Pulmonary artery endothelial cell (primary cell): ENCODE data around the gene NPPC. TPM values are rescaled to one million over a fixed set of nuclear protein-coding genes. Genes with fewer than 3 reads are reported as not detected.
"Not testable (repeated sequence)": the region's sequence is repeated elsewhere in the genome, so short reads cannot be mapped to it uniquely, and the experiment has no call there.

Experiments
- DNase-seq: peaks from one replicate; pipeline ENCODE4 v3.0.0-alpha.2; 2011; ENCODE audit warnings: low read depth, low spot score
- total RNA-seq: library from RNA; depleted of rRNA; stranded (reverse); fragments of >200 nt; gene quantifications from 2 replicates; pipeline ENCODE4 v1.2.3, GENCODE V29; 2014

Gene NPPC
- total RNA-seq, 1 donor from 2014 or later: not detected

DNA sequence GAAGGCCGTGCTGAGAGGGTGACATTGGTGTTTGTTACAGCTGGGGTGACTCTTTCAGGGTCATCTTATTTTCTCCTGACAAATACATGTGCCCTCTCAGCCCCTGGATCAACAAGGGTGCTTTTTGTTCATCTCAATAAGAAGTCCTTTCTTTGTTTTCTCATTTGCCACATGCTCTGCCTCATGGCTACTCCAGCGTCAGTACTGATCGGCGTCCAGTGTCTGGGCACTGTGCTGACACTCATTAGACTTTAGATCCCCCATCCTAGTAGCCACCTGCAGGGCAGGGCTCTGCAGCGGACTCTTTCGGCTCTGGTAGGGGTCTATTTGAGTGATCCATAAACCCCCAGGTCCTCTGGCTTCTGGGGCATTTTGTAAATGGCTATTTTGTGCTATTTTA lies 38.4 kb downstream of the NPPC start:
- no peak for DNase-seq

DNA sequence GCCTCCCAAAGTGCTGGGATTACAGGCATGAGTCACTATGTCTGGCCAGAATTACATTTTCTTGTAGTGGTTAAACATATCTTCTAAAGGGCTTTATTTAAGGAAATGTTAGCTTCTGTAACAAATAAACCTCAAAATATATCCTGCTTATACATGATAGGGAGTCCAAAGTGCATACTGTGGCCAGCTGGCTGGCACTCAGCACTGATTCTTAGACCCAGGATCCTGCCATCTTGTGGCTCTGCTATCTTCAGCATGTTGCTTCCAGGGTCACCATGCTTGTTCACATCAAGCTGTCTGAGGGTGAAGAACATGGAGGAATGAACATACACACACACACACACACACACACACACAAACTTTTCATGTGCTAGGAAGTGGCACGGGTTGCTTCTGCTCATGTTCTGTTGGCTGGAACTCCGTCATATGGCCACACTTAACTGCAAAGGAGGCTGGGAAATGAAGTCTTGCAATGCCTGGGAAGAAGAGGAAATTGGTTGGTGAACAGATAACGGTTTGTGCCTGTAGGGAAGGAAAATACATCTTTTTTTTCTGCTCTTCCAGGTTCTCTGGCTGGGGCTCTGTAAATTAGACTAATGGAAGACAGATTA lies 40.0 kb downstream of the NPPC start:
- no peak for DNase-seq

DNA sequence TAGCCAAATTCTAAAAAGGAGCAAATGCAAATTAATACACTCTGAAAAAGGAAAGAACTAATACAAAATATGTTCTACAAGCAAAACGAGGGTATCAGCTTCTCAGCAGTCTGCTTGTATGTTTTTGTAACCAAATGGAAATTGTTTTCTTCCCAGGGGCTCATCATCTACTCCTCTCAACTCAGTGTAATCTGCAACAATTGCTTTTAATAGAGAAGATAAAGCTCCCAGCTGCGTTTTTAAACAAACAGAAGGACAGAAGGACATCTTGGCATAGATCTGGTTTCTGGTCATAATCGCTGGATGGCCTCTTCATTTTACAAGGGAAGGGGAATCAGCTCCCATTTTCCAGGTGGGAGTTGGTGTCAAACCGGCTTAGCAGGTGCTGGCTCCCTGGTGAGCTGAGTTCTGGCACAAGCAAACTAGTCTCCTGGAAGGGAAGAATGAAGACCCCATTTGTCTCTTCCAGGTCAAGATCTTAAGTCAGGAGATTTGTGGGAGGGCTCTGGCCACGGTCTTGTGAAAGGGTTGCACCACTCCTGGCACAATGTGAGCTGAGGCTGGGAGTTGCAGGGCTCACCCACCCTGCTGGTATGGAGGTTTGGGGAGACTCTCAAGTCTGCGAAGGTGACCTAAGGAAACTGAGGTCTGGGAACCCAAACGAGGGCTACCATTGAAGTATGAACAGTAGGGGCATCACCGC lies 41.6 kb downstream of the NPPC start:
- no peak for DNase-seq

GRCh38 chr2:231883468-231883881 lies 42.7 kb downstream of the NPPC start:
- no peak for DNase-seq

DNA sequence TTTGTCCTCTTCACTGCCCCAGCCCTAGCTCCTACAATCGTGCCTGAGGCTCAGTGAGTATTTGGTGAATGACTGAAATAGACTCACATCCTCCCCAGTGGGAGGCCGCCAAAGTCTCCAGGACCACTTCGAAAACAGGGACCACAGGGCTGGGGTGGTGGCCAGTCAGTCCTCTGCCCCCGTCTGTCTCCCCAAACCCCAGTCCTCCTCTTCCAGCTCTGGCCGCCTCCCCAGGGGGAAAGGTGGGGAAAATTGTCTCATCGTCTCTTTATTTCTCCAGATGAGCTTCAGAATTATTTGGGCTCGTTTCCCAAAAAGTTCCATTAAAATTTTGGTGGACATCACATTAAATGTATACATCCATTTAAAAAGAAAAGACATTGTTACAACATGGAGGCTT lies 43.5 kb downstream of the NPPC start:
- no peak for DNase-seq

DNA sequence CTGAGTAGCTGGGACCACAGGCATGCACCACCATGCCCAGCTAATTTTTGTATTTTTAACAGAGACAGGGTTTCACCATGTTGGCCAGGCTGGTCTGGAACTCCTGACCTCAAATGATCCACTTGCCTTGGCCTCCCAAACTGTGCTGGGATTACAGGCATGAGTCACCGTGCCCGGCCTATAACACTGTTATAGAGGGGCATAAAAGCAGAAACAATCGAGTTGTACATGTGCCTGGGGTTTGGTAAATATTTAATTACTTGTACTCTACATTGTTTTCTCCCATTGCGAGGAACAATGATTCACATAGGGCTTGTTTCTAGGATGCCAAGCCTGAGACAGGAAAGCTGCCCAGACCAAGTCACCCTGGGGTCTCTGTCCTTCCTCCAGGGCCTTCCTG lies 45.8 kb downstream of the NPPC start:
- DNase-seq: not testable (repeated sequence)

- no peak for DNase-seq
Observed at GRCh38 chr2:231879216-231879615, 47.0 kb downstream of the NPPC start.

DNA sequence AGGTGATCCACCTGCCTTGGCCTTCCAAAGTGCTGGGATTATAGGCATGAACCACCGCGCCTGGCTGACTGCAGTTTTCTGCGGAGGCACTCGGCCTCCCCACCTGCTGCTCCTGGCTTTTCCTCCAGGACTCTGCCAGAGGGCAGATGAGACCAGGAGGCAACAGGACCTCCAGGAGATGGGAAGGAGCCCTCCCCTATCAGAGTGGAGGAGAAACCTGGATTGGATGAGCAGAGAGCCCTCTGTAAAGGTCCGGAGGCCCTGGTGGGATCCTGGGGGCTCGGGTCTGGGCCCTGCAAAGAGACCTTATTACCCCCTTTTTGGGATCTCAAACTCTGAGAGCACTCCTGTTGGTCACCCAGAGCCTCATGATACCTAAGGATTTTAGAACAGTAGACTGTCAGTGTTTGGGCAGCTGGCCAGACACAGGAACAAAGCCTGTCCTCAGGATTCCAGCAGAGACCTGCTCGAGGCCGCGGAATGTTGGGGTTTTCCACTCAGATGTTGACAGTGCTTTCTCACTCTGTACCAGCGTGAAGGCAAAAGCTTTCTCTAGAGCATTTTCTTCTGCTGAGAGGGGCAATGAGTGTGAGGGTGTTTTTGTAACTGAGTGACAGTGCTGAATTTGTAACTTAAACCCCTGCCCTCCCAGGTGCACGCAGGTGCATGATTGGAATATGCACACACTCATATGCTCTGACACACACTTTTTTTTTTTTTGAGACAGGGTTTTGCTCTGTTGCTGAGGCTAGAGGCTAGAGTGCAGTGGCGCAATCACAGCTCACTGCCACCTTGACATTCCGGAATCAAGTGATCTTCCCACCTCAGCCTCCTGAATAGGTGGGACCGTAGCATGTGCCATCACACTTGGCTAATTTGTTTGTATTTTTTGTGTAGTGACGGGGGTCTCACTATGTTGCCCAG lies 48.4 kb downstream of the NPPC start:
- no peak for DNase-seq

DNA sequence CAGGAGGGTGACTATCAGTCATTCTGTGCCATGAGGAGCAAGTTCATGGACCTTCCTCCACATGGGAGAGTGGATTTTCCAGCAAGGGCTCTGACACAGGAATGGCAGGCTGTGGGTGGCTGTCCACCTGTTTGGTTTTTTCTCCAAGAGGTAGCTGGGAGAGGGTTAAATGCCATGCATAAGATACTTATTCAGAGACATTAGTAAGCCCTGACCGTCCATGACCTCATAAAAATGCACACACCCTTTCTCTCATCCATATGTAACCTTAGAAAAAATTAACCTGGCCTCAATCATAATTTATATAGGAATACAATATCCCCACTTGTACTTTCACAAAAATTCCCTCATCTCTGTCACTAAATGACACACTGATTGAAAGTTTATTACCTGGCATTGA lies 51.3 kb downstream of the NPPC start:
- DNase-seq: no peak

Other genes starting within 250 kb of the NPPC start
- 1,274 and 1,552 TPM in 2 replicates for gene PTMA, start 217.9 kb downstream of the NPPC start, total RNA-seq
- 16.9 and 22.1 TPM in 2 replicates for gene PDE6D, start 145.1 kb downstream of the NPPC start, total RNA-seq
- gene COPS7B, start 140.0 kb downstream of the NPPC start, total RNA-seq: 13.1 and 18.3 TPM in 2 replicates
- gene DIS3L2, start 35.3 kb upstream of the NPPC start, total RNA-seq: 17.1 and 18.8 TPM in 2 replicates